Right cardiac atrium (tissue), 5 donors: ENCODE data around the gene TCTN2. TPM values are rescaled to one million over a fixed set of nuclear protein-coding genes. Genes with fewer than 3 reads are reported as not detected.

Experiments used
- ATAC-seq, 2 donors: fragments of 200-7000 bp; cut with Tn5 transposase; one replicate each; pipeline versions ENCODE4 v1.8.0 to v1.9.1; 2020; ENCODE audit warnings: moderate library complexity in 2 of 2, mild to moderate bottlenecking in 1 of 2
- DNase-seq, 3 donors: peaks; one replicate each; pipeline ENCODE4 v3.0.0-alpha.2; 2020
- H3K27ac ChIP-seq: one replicate; pipeline ENCODE4 v1.5.1; 2013; ENCODE audit warnings: mild to moderate bottlenecking, low read length, control low read depth, moderate library complexity
- H3K27me3 ChIP-seq: one replicate; pipeline ENCODE4 v1.6.1; 2013; ENCODE audit not compliant: control insufficient read depth, insufficient read depth
- H3K4me1 ChIP-seq: one replicate; pipeline ENCODE4 v1.6.1; 2013; ENCODE audit warnings: low read length; ENCODE audit not compliant: control insufficient read depth, insufficient read depth
- H3K4me3 ChIP-seq: one replicate; pipeline ENCODE4 v1.5.1; 2013; ENCODE audit warnings: low read length, control low read depth
- H3K9me3 ChIP-seq: one replicate; pipeline ENCODE4 v1.6.1; 2013; ENCODE audit warnings: low read length; ENCODE audit not compliant: control insufficient read depth
- WGBS: extraction: QIAGEN DNeasy Blood & Tissue Kit; methylation state at CpG from one replicate; pipeline ENCODE4 v1.1.7; 2013; 5-methylcytosine and 5-hydroxymethylcytosine counted together
- intact Hi-C, 4 donors: fragments of 100-400 bp; cut with DNase I; formaldehyde crosslinking; loops; one replicate each; pipeline versions ENCODE4 v1.11.0 to v1.14.0; 2022 to 2023
- polyA plus RNA-seq: library from polyadenylated mRNA; stranded (reverse); fragments of 200-250 nt; gene quantifications from one replicate; pipeline ENCODE4 v1.2.3, GENCODE V29; 2013
- total RNA-seq, 4 donors: library from RNA; stranded (reverse); fragmentation: NEBNext Ultra II Directional; extraction: Animal tissue kit (Norgen Biotek cat#: 25700); gene quantifications; one replicate each; pipeline ENCODE4 v1.2.1, GENCODE V29; 2021
- donor health status: healthy with polysubstance abuse.
- donor health status: DM: no; HTN: yes; CAD: no.
- donor health status: DM: no; HTN: no; CAD: no.
- donor health status: DM: no; HTN: yes; CAD: no; lungs with severe emphysema.
- donor health status: DM: yes; HTN: yes; CAD: no.

The TCTN2 gene
- total and polyA plus RNA-seq, 5 donors = 3.2 to 5.8 (median 4.6) TPM

- Histone ChIP-seq H3K9me3 (no peaks in the 10 kb centered on the region), H3K27ac (no peak overlapping the region), H3K4me3 (no peak overlapping the region), H3K4me1 (no peaks in the 10 kb centered on the region), H3K27me3 (no peaks in the 10 kb centered on the region)
- WGBS = 92% methylated on average over 8 of the region's 8 CpGs
- intact Hi-C loops = no loop called here
- no peak for ATAC-seq
- DNase-seq = no peak
These were observed 19.4 kb downstream of the TCTN2 start for GRCh38 chr12:123690191-123690840.

DNA sequence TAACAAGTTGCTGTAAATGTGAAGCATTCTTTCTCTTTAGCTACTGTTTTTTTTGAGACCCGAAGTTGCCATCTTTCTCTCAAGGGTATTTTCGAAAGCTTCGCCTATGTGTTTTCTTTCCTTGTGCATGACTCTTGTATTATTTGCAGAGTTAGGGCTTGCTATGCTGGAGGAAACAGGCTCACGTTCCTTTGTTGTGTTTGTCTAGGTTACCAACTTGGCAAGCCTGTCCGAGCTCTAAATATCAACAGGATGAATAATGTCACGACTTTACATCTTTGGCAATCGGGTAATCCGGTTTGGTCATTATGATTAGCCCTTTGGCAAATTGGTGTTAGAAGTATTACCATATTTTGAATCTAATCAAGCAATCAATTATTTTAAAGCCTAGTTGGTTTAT is 25.3 kb downstream of the TCTN2 start:
- ATAC-seq = no peak
- H3K9me3 ChIP-seq = no peaks in the 10 kb centered on the region

GRCh38 chr12:123696646-123697045 is 25.7 kb downstream of the TCTN2 start:
- intact Hi-C loops = no loop called here
- DNase-seq (no peak), ATAC-seq (no peak)
- no peak overlapping the region for H3K4me3 ChIP-seq
- H3K4me1 ChIP-seq = no peaks in the 10 kb centered on the region
- H3K27me3 ChIP-seq = no peaks in the 10 kb centered on the region
- no peaks in the 10 kb centered on the region for H3K9me3 ChIP-seq
- H3K27ac ChIP-seq = no peak overlapping the region
- WGBS = 83% methylated on average over 4 of the region's 4 CpGs

More for the DNA sequence above, 25.3 kb downstream of the TCTN2 start:
- WGBS = 73% methylated on average over 8 of the region's 8 CpGs
- no peak overlapping the region for H3K27ac ChIP-seq
- no peaks in the 10 kb centered on the region for H3K27me3 ChIP-seq
- no peak for DNase-seq
- no peaks in the 10 kb centered on the region for H3K4me1 ChIP-seq
- no peak overlapping the region for H3K4me3 ChIP-seq
- intact Hi-C loops = no loop called here

GRCh38 chr12:123705935-123706334 is 35.0 kb downstream of the TCTN2 start:
- Histone ChIP-seq H3K4me3 (no peak overlapping the region), H3K4me1 (no peaks in the 10 kb centered on the region), H3K9me3 (no peaks in the 10 kb centered on the region), H3K27me3 (no peaks in the 10 kb centered on the region), H3K27ac (no peak overlapping the region)
- intact Hi-C loops = no loop called here
- DNase-seq (no peak), ATAC-seq (no peak)
- 91% methylated on average over 3 of the region's 3 CpGs for WGBS

DNA sequence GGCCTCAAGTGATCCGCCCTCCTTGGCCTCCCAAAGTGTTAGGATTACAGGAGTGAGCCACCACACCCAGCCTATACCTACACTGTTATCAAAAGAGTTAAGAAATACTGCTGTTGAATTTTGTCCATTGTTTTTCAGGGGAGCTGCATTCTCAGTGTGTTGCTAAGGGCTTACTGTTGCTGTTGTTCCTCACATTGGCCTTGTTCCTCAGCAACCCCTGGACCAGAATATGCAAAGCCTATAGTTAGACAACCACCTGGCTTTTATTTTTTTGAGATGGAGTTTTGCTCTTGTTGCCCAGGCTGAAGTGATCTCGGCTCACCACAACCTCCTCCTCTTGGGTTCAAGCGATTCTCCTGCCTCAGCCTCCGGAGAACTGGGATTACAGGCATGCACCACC is 36.6 kb downstream of the TCTN2 start:
- intact Hi-C loops = no loop called here
- Histone ChIP-seq H3K4me1 (no peaks in the 10 kb centered on the region), H3K27me3 (no peaks in the 10 kb centered on the region), H3K4me3 (no peak overlapping the region), H3K9me3 (no peaks in the 10 kb centered on the region), H3K27ac (no peak overlapping the region)
- 91% methylated on average over 4 of the region's 4 CpGs for WGBS
- no peak for DNase-seq
- no peak for ATAC-seq

- intact Hi-C loops = no loop called here
- Histone ChIP-seq H3K4me3 (peak overlapping the region; percentile 98), H3K27ac (no peak overlapping the region), H3K9me3 (no peaks in the 10 kb centered on the region), H3K27me3 (no peaks in the 10 kb centered on the region), H3K4me1 (peaks cover 2% of the 10 kb centered on the region)
- ATAC-seq (no peak), DNase-seq (no peak)
- WGBS = under 1% methylated on average over 26 of the region's 26 CpGs
These were observed 41.9 kb downstream of the TCTN2 start for GRCh38 chr12:123712780-123713319.

DNA sequence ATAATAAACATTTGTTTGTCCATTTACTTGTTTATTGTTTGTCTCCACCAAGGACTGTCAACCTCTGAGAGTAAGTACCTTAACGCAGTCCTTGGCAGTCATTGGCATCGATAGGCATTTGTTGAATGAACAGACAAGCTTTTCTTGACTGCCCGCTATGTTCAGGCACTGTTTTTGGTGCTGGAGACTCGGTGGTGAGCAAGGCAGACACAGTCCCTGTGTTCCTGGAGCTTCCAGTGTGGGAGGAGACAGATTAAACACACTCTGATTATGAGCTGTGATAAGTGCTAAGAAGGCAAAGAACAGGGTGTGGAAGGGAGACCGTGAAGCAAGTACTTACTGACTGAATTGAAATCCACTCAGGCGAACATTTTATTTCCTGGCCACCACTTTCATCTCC is 42.5 kb downstream of the TCTN2 start:
- 37% methylated on average over 6 of the region's 6 CpGs for WGBS
- intact Hi-C loops = no loop called here
- Histone ChIP-seq H3K27ac (no peak overlapping the region), H3K4me1 (peaks cover 2% of the 10 kb centered on the region), H3K27me3 (no peaks in the 10 kb centered on the region), H3K4me3 (peak overlapping the region; percentile 98), H3K9me3 (no peaks in the 10 kb centered on the region)
- DNase-seq (no peak), ATAC-seq (no peak)

- Histone ChIP-seq H3K4me1 (peaks cover 2% of the 10 kb centered on the region), H3K27ac (no peak overlapping the region), H3K4me3 (no peak overlapping the region), H3K9me3 (no peaks in the 10 kb centered on the region), H3K27me3 (no peaks in the 10 kb centered on the region)
- 74% methylated on average over 10 of the region's 10 CpGs for WGBS
- no peak for DNase-seq
- ATAC-seq = no peak
- intact Hi-C loops = no loop called here
These were observed 43.1 kb downstream of the TCTN2 start for GRCh38 chr12:123713823-123714585.

- Histone ChIP-seq H3K9me3 (no peaks in the 10 kb centered on the region), H3K4me1 (peaks cover 2% of the 10 kb centered on the region), H3K4me3 (no peak overlapping the region), H3K27ac (no peak overlapping the region), H3K27me3 (no peaks in the 10 kb centered on the region)
- 44% methylated on average over 2 of the region's 2 CpGs for WGBS
- DNase-seq (no peak), ATAC-seq (no peak)
- intact Hi-C loops = no loop called here
These were observed 44.3 kb downstream of the TCTN2 start for GRCh38 chr12:123715195-123715594.

DNA sequence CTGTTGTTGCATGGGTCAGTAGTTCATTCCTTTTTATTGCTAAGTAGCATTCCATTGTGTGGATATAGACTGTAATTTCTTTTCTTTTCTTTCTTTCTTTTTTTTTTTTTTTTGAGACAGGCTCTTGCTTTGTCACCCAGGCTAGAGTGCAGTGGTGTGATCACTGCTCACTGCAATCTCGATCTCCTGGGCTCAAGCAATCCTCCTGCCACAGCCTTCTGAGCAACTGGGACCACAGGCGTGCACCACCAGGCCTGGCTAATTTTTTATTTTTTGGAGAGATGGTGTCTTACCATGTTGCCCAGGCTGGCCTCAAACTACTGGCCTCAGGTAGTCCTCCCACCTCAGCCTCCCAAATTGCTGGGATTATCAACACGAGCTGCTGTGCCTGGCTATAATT is 46.4 kb downstream of the TCTN2 start:
- H3K4me3 ChIP-seq = no peak overlapping the region
- no peaks in the 10 kb centered on the region for H3K9me3 ChIP-seq
- ATAC-seq (no peak), DNase-seq (no peak)
- intact Hi-C loops = no loop called here
- peaks cover 3% of the 10 kb centered on the region for H3K4me1 ChIP-seq
- H3K27ac ChIP-seq = no peak overlapping the region
- no peaks in the 10 kb centered on the region for H3K27me3 ChIP-seq
- WGBS = 96% methylated on average over 3 of the region's 3 CpGs

GRCh38 chr12:123720141-123720814 is 49.4 kb downstream of the TCTN2 start:
- intact Hi-C loops = no loop called here
- no peak overlapping the region for H3K4me3 ChIP-seq
- DNase-seq (no peak), ATAC-seq (no peak)
- H3K27ac ChIP-seq = no peak overlapping the region
- H3K27me3 ChIP-seq = no peaks in the 10 kb centered on the region
- peaks cover 1% of the 10 kb centered on the region for H3K4me1 ChIP-seq
- H3K9me3 ChIP-seq = no peaks in the 10 kb centered on the region
- 74% methylated on average over 5 of the region's 5 CpGs for WGBS
